GM10847 (cell line): ENCODE data around the gene TAS1R2.

Source experiments
- POLR2A ChIP-seq: IDR thresholded peaks from 2 replicates; pipeline ENCODE4 v1.6.1; 2011; ENCODE audit not compliant: insufficient read length; ENCODE audit errors: extremely low read depth

Gene TAS1R2

GRCh38 chr1:18803151-18803791, 56.2 kb downstream of the TAS1R2 start:
- no peak for TF ChIP-seq POLR2A

- TF ChIP-seq POLR2A, result no peak
These were observed 57.2 kb downstream of the TAS1R2 start for GRCh38 chr1:18802231-18802630.

GRCh38 chr1:18800258-18800657, 59.2 kb downstream of the TAS1R2 start:
- TF ChIP-seq POLR2A, result no peak

- no peak for TF ChIP-seq POLR2A
These were observed 60.0 kb downstream of the TAS1R2 start for GRCh38 chr1:18799454-18799853.

- TF ChIP-seq POLR2A, result no peak
These were observed 60.5 kb downstream of the TAS1R2 start for GRCh38 chr1:18798946-18799345.

DNA sequence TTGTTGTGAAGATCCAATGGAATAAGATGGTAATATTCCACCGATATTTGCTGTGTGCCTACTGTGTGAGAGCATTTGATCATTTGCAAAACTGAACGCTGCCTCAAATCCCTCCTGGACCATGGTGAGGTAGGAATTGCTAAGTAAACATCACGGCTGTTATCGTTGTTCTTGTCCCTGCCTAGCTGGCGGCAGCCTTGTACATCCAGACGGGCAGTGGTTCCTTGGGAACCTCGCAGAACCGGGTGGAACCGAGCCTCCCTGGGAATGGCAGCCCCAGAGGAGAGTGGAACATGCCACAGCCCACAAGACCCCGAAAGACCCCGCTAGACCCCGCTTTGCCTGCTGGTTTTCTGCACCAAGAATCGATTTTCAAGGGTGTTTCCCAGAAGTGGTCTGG, 60.9 kb downstream of the TAS1R2 start:
- TF ChIP-seq POLR2A, result no peak

DNA sequence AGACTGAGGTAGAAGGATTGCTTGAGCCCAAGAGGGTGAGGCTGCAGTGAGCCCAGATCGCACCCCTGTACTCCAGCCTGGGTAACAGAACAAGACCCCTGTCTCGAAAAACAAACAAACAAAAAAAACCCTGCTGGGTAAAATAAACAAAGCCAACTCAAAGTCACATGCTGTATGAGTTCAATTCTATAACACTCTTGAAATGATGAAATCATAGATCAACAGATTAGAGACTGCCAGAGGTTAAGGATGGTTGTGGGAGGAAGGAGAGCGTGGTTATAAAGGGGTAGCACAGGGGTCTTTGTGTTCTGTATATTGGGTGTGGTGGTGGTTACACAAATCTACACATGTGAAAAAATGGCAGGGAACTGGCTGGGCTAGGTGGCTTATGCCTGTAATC, 62.5 kb downstream of the TAS1R2 start:
- TF ChIP-seq POLR2A, result no peak

DNA sequence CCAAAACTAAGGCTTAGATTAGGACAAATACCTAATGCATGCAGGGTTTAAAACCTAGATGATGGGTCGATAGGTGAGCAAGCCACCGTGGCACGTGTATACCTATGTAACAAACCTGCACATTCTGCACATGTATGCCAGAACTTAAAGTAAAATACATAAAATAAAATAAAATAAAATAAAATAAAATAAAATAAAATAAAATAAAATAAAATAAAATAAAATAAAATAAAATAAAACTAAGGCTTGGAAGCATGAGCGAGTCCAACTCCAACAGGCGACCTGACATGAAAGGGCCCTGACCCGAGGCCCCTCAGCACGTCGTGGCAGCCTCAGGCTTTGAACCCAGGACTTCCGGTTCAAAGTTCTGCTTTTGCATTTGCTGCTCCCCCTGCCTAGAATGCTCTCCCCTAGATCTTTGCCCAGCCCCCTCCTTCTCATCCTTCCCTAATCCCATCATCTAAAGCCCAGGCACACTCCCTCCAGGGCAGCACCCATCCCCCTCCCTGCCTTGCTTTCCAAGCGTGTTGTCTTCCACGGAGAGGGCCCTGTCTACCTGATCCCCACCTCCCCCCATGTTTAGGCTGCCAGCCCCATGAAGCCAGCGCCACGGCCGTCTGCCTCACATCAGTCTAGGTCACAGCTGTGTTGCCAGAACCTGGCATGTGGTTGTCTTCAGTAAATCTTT, 64.3 kb downstream of the TAS1R2 start:
- no peak for TF ChIP-seq POLR2A

GRCh38 chr1:18794561-18794960, 64.9 kb downstream of the TAS1R2 start:
- no peak for TF ChIP-seq POLR2A

GRCh38 chr1:18794051-18794450, 65.4 kb downstream of the TAS1R2 start:
- no peak for TF ChIP-seq POLR2A

GRCh38 chr1:18793164-18793563, 66.3 kb downstream of the TAS1R2 start:
- TF ChIP-seq POLR2A, result no peak

DNA sequence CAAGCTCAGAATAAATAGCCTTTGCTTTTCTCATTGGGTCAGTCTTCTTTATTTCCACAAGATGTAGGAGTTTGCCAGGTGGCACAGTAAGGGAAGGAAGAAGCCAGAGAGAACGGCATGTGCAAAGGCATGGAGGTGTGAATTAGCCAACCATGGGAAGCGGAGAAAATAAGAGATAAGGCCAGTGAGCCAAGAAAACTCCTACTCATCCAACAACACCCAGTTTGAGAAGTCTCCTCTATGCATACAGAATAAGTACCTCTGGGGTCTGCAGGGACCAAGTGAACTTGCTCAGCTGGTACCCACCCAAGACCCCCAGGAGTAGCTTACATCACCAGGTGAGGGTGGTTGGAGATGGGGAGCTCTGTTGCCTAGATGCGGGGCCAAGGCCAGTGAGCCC, 66.7 kb downstream of the TAS1R2 start:
- no peak for TF ChIP-seq POLR2A
